COLO668 (cell line): ENCODE measurements around the gene ATP1A4.

Experiments
- DNase-seq: peaks from one replicate; lab custom pipeline; 2025; ENCODE audit not compliant: unreplicated experiment; lab: John Stamatoyannopoulos, UW

ATP1A4 gene

GRCh38 chr1:160169553-160170399 is 18.4 kb downstream of the ATP1A4 start:
- peak; percentile 36 for DNase-seq

GRCh38 chr1:160171354-160171753 is 20.0 kb downstream of the ATP1A4 start:
- no peak for DNase-seq

- DNase-seq, result no peak
Measured at GRCh38 chr1:160171980-160172379, 20.6 kb downstream of the ATP1A4 start.

GRCh38 chr1:160177231-160177630 is 25.8 kb downstream of the ATP1A4 start:
- no peak for DNase-seq

GRCh38 chr1:160177667-160178066 is 26.3 kb downstream of the ATP1A4 start:
- no peak for DNase-seq

GRCh38 chr1:160178731-160179130 is 27.3 kb downstream of the ATP1A4 start:
- DNase-seq, result no peak

- DNase-seq, result no peak
Measured at GRCh38 chr1:160179336-160179735, 27.9 kb downstream of the ATP1A4 start.

- no peak for DNase-seq
Measured at GRCh38 chr1:160186246-160186645, 34.8 kb downstream of the ATP1A4 start.

GRCh38 chr1:160186729-160187128 is 35.3 kb downstream of the ATP1A4 start:
- DNase-seq, result no peak

- DNase-seq, result no peak
Measured at GRCh38 chr1:160187407-160187806, 36.0 kb downstream of the ATP1A4 start.

GRCh38 chr1:160188341-160188740 is 36.9 kb downstream of the ATP1A4 start:
- no peak for DNase-seq

GRCh38 chr1:160189649-160190625 is 38.5 kb downstream of the ATP1A4 start, which contains the start of gene CASQ1:
Gene CASQ1 (plus strand): TSS chr1:160190575. CDS start chr1:160190752, 177 bp downstream.
- no peak for DNase-seq

- no peak for DNase-seq
Measured at GRCh38 chr1:160191756-160192155, 40.4 kb downstream of the ATP1A4 start.

- DNase-seq, result no peak
Measured at GRCh38 chr1:160192234-160192633, 40.8 kb downstream of the ATP1A4 start.

- peak; percentile 84 for DNase-seq
Measured at GRCh38 chr1:160193091-160193819, 41.9 kb downstream of the ATP1A4 start.

GRCh38 chr1:160193832-160194736 is 42.7 kb downstream of the ATP1A4 start:
- DNase-seq, result no peak

GRCh38 chr1:160194737-160195059 is 43.3 kb downstream of the ATP1A4 start:
- DNase-seq, result no peak

- DNase-seq, result no peak
Measured at GRCh38 chr1:160196143-160196542, 44.7 kb downstream of the ATP1A4 start.

- no peak for DNase-seq
Measured at GRCh38 chr1:160197231-160197630, 45.8 kb downstream of the ATP1A4 start.

GRCh38 chr1:160200786-160201185 is 49.4 kb downstream of the ATP1A4 start:
- no peak for DNase-seq
